Esophagus squamous epithelium (tissue), 5 donors: ENCODE results near the gene CHIT1. TPM values are rescaled to one million over a fixed set of nuclear protein-coding genes. Genes with fewer than 3 reads are reported as not detected.
"Not testable (repeated sequence)": the region's sequence is repeated elsewhere in the genome, so short reads cannot be mapped to it uniquely, and the experiment has no call there.

Experiments used
- DNase-seq: peaks from one replicate; lab custom pipeline; 2025; lab: John Stamatoyannopoulos, UW
- H3K27ac ChIP-seq, 4 donors: fragments of 200-600 bp; sonication (generic); one replicate each; pipeline ENCODE4 v1.5.1; 2016 to 2019; ENCODE audit warnings: mild to moderate bottlenecking in 1 of 4
- H3K27me3 ChIP-seq, 4 donors: fragments of 200-600 bp; sonication (generic); 1 replicate in 3 of 4; 2 replicates in 1 of 4; pipeline versions ENCODE4 v1.5.1 to v1.6.0; 2017 to 2021; ENCODE audit warnings: antibody characterized with exemption in 1 of 4
- H3K36me3 ChIP-seq, 3 donors: fragments of 200-600 bp; sonication (generic); one replicate each; pipeline ENCODE4 v1.5.1; 2016 to 2019
- H3K4me1 ChIP-seq, 3 donors: fragments of 200-600 bp; sonication (generic); one replicate each; pipeline ENCODE4 v1.5.1; 2017 to 2019
- H3K4me3 ChIP-seq, 4 donors: fragments of 200-600 bp; sonication (generic); 1 replicate in 3 of 4; 2 replicates in 1 of 4; pipeline ENCODE4 v1.5.1; 2016 to 2019; ENCODE audit warnings: mild to moderate bottlenecking in 2 of 4, moderate library complexity in 1 of 4
- H3K9me3 ChIP-seq, 3 donors: fragments of 200-600 bp; sonication (generic); one replicate each; pipeline ENCODE4 v1.5.1; 2016 to 2019
- POLR2A ChIP-seq, 4 donors: fragments of 450-650 bp; IDR thresholded peaks; one replicate each; pipeline ENCODE4 v1.6.1; 2017; ENCODE audit warnings: antibody characterized with exemption in 4 of 4, mild to moderate bottlenecking in 4 of 4, moderate library complexity in 3 of 4
- WGBS, 2 donors: methylation state at CpG; one replicate each; pipeline ENCODE4 v1.1.5; 2018; 5-methylcytosine and 5-hydroxymethylcytosine counted together
- intact Hi-C: fragments of 100-400 bp; cut with DNase I; formaldehyde crosslinking; loops from one replicate; pipeline ENCODE4 v1.15.0; 2022
- total RNA-seq, 4 donors: library from RNA; depleted of rRNA; stranded (reverse); fragments of >200 nt; gene quantifications; one replicate each; pipeline ENCODE4 v1.1.0, GENCODE V29; 2016
- TF ChIP-seq, protein P1 (sequence below), 6 experiments: fragments of 450-650 bp in 4 of 6; fragments of 200-600 bp in 2 of 6; sonication (generic) in 2 of 6; IDR thresholded peaks; one replicate each; pipeline ENCODE4 v1.5.1; 2016 to 2019; ENCODE audit warnings: antibody characterized with exemption in 6 of 6, mild to moderate bottlenecking in 4 of 6, moderate library complexity in 4 of 6
- donor health status: DM: yes; HTN: yes; CAD: no.

The CHIT1 gene
- total RNA-seq, 4 donors from 2014 or later: 1.00 TPM; not detected in 3

DNA sequence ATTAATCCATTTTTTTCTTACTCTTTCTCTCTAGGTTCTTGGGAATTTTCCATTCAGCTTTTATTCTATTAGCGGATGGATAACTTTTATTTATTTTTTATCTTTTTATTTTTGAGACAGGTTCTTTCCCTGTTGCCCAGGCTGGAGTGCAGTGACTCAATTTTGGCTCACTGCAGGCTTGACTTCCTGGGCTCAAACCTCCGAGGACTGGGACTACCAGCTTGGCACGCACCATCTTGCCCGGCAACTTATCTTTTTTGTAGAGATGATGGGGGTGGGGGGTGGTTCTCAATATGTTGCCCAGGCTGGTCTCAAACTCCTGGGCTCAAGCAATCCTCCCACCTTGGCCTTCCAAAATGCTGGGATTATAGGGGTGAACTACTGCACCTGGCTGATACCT lies 36.1 kb upstream of the CHIT1 start:
- Histone ChIP-seq H3K36me3 (no peaks in the 10 kb centered on the region), H3K27ac (no peak overlapping the region), H3K4me1 (peaks cover 0 to 18% (median 4%) of the 10 kb centered on the region in 3 donors), H3K4me3 (no peak overlapping the region), H3K27me3 (no peaks in the 10 kb centered on the region), H3K9me3 (no peaks in the 10 kb centered on the region)
- intact Hi-C loops: loop anchor here (10.0 kb wide), 1 partner anchor 221 kb away; no protein-coding TSS in a partner anchor
- DNase-seq: no peak
- WGBS, 2 donors: 23 to 40% methylated on average over 3 to 4 of the region's 4 CpGs
- no peak for TF ChIP-seq POLR2A (IDR thresholded peaks at IDR 0.05)

DNA sequence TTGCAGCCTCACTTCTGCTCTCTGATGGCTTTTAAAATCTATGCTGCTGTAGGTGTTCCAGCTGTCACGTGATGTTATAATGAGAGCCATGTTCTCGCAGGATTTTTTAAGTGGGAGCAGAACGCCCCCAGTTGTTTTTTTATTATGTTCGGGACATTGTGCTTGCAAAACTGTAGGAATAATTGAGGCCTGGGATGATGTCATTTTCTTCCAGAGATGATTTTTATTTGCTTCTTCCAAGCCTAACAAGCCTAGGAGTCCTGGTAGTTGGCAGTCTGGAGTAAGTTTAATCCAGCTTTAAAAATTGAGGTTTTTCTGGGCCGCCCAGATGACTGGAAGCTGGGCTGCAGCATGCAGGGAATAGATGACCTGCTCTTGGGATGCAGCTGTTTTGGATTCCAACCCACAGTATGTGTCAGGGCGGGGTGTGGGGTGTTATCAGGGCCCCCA lies 34.6 kb upstream of the CHIT1 start:
- intact Hi-C loops: loop anchor here (10.0 kb wide), 1 partner anchor 219 kb away; no protein-coding TSS in a partner anchor
- no peak overlapping the region for H3K4me3 ChIP-seq
- no peaks in the 10 kb centered on the region for H3K9me3 ChIP-seq
- no peaks in the 10 kb centered on the region for H3K36me3 ChIP-seq
- H3K27ac ChIP-seq: no peak overlapping the region
- WGBS, 2 donors: 80 to 85% methylated on average over 4 to 6 of the region's 6 CpGs
- no peak for DNase-seq
- no peak for TF ChIP-seq POLR2A (IDR thresholded peaks at IDR 0.05)
- TF ChIP-seq, protein P1, sequence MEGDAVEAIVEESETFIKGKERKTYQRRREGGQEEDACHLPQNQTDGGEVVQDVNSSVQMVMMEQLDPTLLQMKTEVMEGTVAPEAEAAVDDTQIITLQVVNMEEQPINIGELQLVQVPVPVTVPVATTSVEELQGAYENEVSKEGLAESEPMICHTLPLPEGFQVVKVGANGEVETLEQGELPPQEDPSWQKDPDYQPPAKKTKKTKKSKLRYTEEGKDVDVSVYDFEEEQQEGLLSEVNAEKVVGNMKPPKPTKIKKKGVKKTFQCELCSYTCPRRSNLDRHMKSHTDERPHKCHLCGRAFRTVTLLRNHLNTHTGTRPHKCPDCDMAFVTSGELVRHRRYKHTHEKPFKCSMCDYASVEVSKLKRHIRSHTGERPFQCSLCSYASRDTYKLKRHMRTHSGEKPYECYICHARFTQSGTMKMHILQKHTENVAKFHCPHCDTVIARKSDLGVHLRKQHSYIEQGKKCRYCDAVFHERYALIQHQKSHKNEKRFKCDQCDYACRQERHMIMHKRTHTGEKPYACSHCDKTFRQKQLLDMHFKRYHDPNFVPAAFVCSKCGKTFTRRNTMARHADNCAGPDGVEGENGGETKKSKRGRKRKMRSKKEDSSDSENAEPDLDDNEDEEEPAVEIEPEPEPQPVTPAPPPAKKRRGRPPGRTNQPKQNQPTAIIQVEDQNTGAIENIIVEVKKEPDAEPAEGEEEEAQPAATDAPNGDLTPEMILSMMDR (IDR thresholded peaks at IDR 0.05): no peak
- H3K27me3 ChIP-seq: no peaks in the 10 kb centered on the region
- peaks cover 0 to 17% (median 4%) of the 10 kb centered on the region in 3 donors for H3K4me1 ChIP-seq

DNA sequence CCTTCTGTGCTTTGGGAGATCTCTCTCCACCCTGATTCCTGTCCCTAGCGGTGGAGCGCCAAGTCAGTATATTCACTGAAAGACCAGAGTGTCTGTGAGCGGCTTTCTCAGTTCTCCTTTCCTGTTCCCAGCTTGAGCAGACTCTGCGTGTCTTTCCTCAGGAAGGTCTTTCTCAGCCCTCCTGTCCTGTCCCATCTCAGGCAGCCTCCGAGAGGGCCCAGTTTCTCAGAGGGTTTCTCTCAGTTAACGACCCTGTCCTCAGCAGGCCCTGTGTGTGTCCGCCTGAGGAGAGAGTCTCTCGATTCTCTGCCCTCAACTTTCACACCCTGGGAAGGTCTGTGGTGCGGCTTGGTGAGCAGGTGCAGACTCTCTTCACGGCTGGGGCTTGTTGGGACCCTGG lies 34.0 kb upstream of the CHIT1 start:
- TF ChIP-seq, protein P1 (IDR thresholded peaks at IDR 0.05): no peak
- TF ChIP-seq POLR2A (IDR thresholded peaks at IDR 0.05): no peak
- Histone ChIP-seq H3K36me3 (no peaks in the 10 kb centered on the region), H3K27ac (no peak overlapping the region), H3K4me1 (peaks cover 0 to 11% (median 0%) of the 10 kb centered on the region in 3 donors), H3K9me3 (no peaks in the 10 kb centered on the region), H3K27me3 (no peaks in the 10 kb centered on the region), H3K4me3 (no peak overlapping the region)
- DNase-seq: no peak
- WGBS, 2 donors: 65 to 69% methylated on average over 8 to 10 of the region's 10 CpGs
- intact Hi-C loops: loop anchor here (10.0 kb wide), 1 partner anchor 219 kb away; no protein-coding TSS in a partner anchor

DNA sequence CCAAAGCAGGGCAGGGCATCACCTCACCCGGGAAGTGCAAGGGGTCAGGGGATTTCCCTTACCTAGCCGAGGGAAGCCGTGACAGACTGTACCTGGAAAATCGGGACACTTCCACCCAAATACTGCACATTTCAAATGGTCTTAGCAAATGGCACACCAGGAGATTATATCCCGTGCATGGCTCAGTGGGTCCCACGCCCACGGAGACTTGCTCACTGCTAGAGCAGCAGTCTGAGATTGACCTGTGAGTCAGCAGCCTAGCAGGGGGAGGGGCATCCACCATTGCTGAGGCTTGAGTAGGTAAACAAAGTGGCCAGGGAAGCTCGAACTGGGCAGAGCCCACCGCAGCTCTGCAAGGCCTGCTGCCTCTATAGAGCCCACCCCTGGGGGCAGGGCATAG lies 27.2 kb upstream of the CHIT1 start:
- H3K36me3 ChIP-seq, H3K4me3 ChIP-seq, DNase-seq, H3K9me3 ChIP-seq, intact Hi-C loops, H3K27ac ChIP-seq, H3K4me1 ChIP-seq: not testable (repeated sequence)
- H3K27me3 ChIP-seq: peaks cover 0 to 44% (median 0%) of the 10 kb centered on the region in 4 donors
- WGBS, 2 donors: 57 to 78% methylated on average over 4 of the region's 9 CpGs

DNA sequence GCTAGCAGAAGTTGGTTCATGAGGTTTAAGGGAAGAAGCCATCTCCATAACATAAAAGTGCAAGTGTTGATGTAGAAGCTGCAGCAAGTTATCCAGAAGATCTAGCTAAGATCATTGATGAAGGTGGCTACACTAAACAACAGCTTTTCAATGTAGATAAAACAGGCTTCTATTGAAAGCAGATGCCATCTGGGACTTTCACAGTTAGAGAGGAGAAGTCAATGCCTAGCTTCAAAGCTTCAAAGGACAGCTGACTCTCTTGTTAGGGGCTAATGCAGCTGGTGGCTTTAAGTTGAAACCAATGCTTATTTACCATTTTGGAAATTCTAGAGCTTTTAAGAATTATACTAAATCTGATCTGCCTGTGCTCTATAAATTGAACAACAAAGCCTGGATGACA lies 25.3 kb upstream of the CHIT1 start:
- H3K4me1 ChIP-seq, H3K9me3 ChIP-seq, DNase-seq, H3K4me3 ChIP-seq, H3K36me3 ChIP-seq, H3K27ac ChIP-seq, intact Hi-C loops: not testable (repeated sequence)
- peaks cover 0 to 47% (median 0%) of the 10 kb centered on the region in 4 donors for H3K27me3 ChIP-seq

DNA sequence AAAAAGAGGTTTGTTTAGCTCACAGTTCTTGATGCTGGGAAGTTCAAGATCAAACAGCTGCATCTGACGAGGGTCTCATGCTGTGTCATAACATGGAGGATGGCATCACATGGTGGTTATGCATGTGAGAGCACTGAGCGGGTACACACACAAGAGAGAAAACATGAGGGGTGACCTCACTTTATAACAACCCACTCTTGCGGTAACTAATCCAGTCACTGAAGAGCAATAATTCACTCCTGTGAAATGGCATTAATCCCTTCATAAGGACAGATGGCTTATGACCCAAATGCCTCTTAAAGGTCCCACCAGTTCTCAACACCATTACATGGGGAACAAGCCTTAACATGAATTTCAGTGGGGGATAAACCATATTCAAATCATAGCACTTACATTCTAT lies 23.2 kb upstream of the CHIT1 start:
- 60 to 76% methylated on average over 3 of the region's 3 CpGs for WGBS, 2 donors
- no peaks in the 10 kb centered on the region for H3K36me3 ChIP-seq
- intact Hi-C loops: no loop called here
- DNase-seq: no peak
- H3K27me3 ChIP-seq: peaks cover 0 to 52% (median 0%) of the 10 kb centered on the region in 4 donors
- H3K9me3 ChIP-seq: peaks cover 0 to 8% (median 0%) of the 10 kb centered on the region in 3 donors
- no peak overlapping the region for H3K27ac ChIP-seq
- H3K4me1 ChIP-seq: no peaks in the 10 kb centered on the region
- H3K4me3 ChIP-seq: no peak overlapping the region
- TF ChIP-seq, protein P1 (IDR thresholded peaks at IDR 0.05): no peak
- TF ChIP-seq POLR2A (IDR thresholded peaks at IDR 0.05): no peak

DNA sequence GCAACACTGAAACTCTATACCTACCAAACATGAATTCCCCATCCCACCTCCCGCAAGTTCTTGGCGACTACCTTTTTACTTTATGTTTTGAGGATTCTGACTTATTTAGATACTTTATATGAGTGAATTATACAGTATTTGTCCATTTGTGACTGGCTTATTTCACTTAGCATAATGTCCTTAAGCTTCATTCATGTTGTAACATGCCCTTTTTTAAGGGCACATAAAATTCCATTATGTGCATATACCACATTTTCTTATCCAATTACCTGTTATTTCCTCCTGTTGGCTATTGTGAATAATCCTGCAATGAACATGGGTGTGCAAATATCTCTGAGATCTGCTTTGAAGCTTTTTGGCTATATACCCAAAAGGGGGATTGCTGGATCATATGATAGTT lies 22.0 kb upstream of the CHIT1 start:
- intact Hi-C loops: no loop called here
- WGBS, 2 donors: 71 to 90% methylated on average over 2 of the region's 2 CpGs
- Histone ChIP-seq H3K4me1 (no peaks in the 10 kb centered on the region), H3K4me3 (no peak overlapping the region), H3K27me3 (peaks cover 0 to 45% (median 0%) of the 10 kb centered on the region in 4 donors), H3K9me3 (peaks cover 0 to 2% (median 0%) of the 10 kb centered on the region in 3 donors), H3K27ac (no peak overlapping the region), H3K36me3 (no peaks in the 10 kb centered on the region)
- DNase-seq: no peak
- TF ChIP-seq, protein P1 (IDR thresholded peaks at IDR 0.05): no peak
- no peak for TF ChIP-seq POLR2A (IDR thresholded peaks at IDR 0.05)
